Kidney (tissue), 14 donors: Measurements from ENCODE around the gene HBP1. TPM values are rescaled to one million over a fixed set of nuclear protein-coding genes. Genes with fewer than 3 reads are reported as not detected.
A peak's percentile ranks its signal among the peaks of the same experiment; 100 is the strongest.

Experiments used
- DNase-seq, 5 donors: peaks; one replicate each; pipeline ENCODE4 v3.0.0-alpha.2; 2013 to 2020
- FAIRE-seq: peaks from 2 replicates; lab custom pipeline; 2012; peaks lifted over from hg19 to GRCh38; lab: Jason Lieb, UNC
- H3K27ac ChIP-seq, 2 donors: one replicate each; pipeline ENCODE4 v1.7.0; 2013; ENCODE audit warnings: low read depth in 2 of 2, low read length in 2 of 2, inconsistent platforms in 1 of 2
- H3K27me3 ChIP-seq: one replicate; pipeline ENCODE4 v1.7.1; 2013; ENCODE audit warnings: low read length, inconsistent platforms; ENCODE audit not compliant: control insufficient read depth, insufficient read depth
- H3K36me3 ChIP-seq, 3 donors: one replicate each; pipeline versions ENCODE4 v1.7.0 to v1.7.1; 2013; ENCODE audit warnings: low read length in 3 of 3, control low read depth in 1 of 3, inconsistent platforms in 1 of 3; ENCODE audit not compliant: insufficient read depth in 3 of 3, control insufficient read depth in 2 of 3
- H3K4me1 ChIP-seq, 3 donors: one replicate each; pipeline versions ENCODE4 v1.7.0 to v1.7.1; 2013; ENCODE audit warnings: low read length in 3 of 3, inconsistent platforms in 1 of 3, low read depth in 1 of 3; ENCODE audit not compliant: control insufficient read depth in 2 of 3, insufficient read depth in 2 of 3
- H3K4me3 ChIP-seq, 3 donors: one replicate each; pipeline versions ENCODE4 v1.7.0 to v1.8.1; 2013; ENCODE audit warnings: low read length in 3 of 3, control low read depth in 1 of 3, inconsistent platforms in 1 of 3
- H3K9ac ChIP-seq, 3 donors: one replicate each; pipeline versions ENCODE4 v1.7.0 to v1.7.1; 2013; ENCODE audit warnings: low read length in 3 of 3, control low read depth in 1 of 3, inconsistent platforms in 1 of 3
- H3K9me3 ChIP-seq, 3 donors: one replicate each; pipeline versions ENCODE4 v1.7.0 to v1.7.1; 2013; ENCODE audit warnings: low read length in 3 of 3, control low read depth in 1 of 3, inconsistent platforms in 1 of 3; ENCODE audit not compliant: control insufficient read depth in 2 of 3, insufficient read depth in 1 of 3
- intact Hi-C: fragments of 100-400 bp; cut with DNase I; formaldehyde crosslinking; loops from one replicate; pipeline ENCODE4 v1.11.1; 2022
- polyA plus RNA-seq: library from polyadenylated mRNA; stranded (reverse); fragments of 350-450 nt; fragmentation: Illumina TruSeq; extraction: RNeasy Lipid Tissue Mini Kit (QIAGEN cat#74804); gene quantifications from one replicate; pipeline ENCODE4 v1.2.3, GENCODE V29; 2014; ENCODE audit warnings: low read depth, low replicate concordance; ENCODE audit not compliant: insufficient read depth
- total RNA-seq: library from RNA; stranded (reverse); fragmentation: NEBNext Ultra II Directional; extraction: Animal tissue kit (Norgen Biotek cat#: 25700); gene quantifications from one replicate; pipeline ENCODE4 v1.2.1, GENCODE V29; 2021
- TF ChIP-seq, protein P1 (sequence below): IDR thresholded peaks from 3 replicates; pipeline ENCODE4 v1.5.1; 2012; ENCODE audit warnings: mild to moderate bottlenecking, moderate library complexity, borderline replicate concordance; ENCODE audit not compliant: insufficient read depth; ENCODE audit errors: extremely low read depth
- donor health status: control.
- donor health status: control.
- donor health status: control.
- donor health status: control.
- donor health status: control.
- donor health status: DM: yes; HTN: yes; CAD: no.
- donor health status: Normal renal cell carcinoma (clear cell type).

The HBP1 gene
- total and polyA plus RNA-seq, 2 donors from 2014 or later: 29.3 to 64.4 TPM

DNA sequence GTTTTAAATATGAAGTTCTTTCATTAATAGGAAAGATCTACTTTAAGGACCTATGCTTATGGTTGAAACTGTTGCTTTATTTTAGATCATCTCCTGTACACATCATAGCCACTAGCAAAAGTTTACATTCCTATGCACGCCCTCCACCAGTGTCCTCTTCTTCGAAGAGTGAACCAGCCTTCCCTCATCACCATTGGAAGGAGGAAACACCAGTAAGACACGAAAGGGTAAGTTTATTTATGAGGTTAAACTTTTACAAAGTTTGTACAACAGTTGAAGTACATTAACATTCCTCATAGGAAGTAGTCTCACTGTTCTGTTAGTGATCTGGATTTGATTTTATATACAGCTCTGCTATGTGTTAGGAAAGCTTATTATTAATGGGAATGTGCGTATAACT is 16.9 kb downstream of the HBP1 start:
- FAIRE-seq (peak; percentile 80), DNase-seq (peak in 1 of 5 donors; percentile 18)
- H3K4me3 ChIP-seq: no peak overlapping the region
- intact Hi-C loops: no loop called here
- no peaks in the 10 kb centered on the region for H3K27me3 ChIP-seq
- H3K9me3 ChIP-seq: no peaks in the 10 kb centered on the region
- no peak overlapping the region for H3K9ac ChIP-seq
- H3K27ac ChIP-seq: no peak overlapping the region
- peaks cover 0 to 4% (median 0%) of the 10 kb centered on the region in 3 donors for H3K4me1 ChIP-seq
- TF ChIP-seq, protein P1, sequence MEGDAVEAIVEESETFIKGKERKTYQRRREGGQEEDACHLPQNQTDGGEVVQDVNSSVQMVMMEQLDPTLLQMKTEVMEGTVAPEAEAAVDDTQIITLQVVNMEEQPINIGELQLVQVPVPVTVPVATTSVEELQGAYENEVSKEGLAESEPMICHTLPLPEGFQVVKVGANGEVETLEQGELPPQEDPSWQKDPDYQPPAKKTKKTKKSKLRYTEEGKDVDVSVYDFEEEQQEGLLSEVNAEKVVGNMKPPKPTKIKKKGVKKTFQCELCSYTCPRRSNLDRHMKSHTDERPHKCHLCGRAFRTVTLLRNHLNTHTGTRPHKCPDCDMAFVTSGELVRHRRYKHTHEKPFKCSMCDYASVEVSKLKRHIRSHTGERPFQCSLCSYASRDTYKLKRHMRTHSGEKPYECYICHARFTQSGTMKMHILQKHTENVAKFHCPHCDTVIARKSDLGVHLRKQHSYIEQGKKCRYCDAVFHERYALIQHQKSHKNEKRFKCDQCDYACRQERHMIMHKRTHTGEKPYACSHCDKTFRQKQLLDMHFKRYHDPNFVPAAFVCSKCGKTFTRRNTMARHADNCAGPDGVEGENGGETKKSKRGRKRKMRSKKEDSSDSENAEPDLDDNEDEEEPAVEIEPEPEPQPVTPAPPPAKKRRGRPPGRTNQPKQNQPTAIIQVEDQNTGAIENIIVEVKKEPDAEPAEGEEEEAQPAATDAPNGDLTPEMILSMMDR: no peak
- H3K36me3 ChIP-seq: peaks cover 15 to 69% (median 32%) of the 10 kb centered on the region in 3 donors

- no peak overlapping the region for H3K27ac ChIP-seq
- intact Hi-C loops: no loop called here
- peaks cover 0 to 4% (median 0%) of the 10 kb centered on the region in 3 donors for H3K4me1 ChIP-seq
- FAIRE-seq (no peak), DNase-seq (no peak)
- H3K9me3 ChIP-seq: no peaks in the 10 kb centered on the region
- H3K27me3 ChIP-seq: no peaks in the 10 kb centered on the region
- H3K9ac ChIP-seq: no peak overlapping the region
- H3K4me3 ChIP-seq: no peak overlapping the region
- TF ChIP-seq, protein P1: no peak
- H3K36me3 ChIP-seq: peaks cover 17 to 74% (median 34%) of the 10 kb centered on the region in 3 donors
These were observed 17.4 kb downstream of the HBP1 start for GRCh38 chr7:107186240-107186639.

DNA sequence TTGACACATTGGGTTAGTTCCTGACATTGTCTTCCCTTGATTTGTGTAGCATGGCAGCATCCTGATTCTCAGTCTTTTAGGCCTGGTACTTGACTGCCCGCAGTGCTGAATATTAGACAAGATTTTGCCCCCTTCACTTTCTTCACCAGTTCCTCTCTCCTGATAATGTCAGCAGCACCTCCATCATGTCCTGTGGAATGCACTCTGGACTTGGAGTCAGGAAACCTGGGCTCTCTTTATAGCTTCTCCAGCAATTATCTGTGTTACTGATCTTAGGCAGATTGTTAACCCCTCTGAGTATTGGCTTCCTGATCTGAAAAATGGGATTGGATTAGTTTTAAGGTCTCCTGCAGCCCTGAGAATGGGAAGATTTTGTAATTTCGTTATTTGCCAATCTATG is 19.0 kb downstream of the HBP1 start:
- no peak for DNase-seq
- intact Hi-C loops: no loop called here
- no peak overlapping the region for H3K27ac ChIP-seq
- H3K4me1 ChIP-seq: peaks cover 0 to 4% (median 0%) of the 10 kb centered on the region in 3 donors
- peaks cover 17 to 68% (median 33%) of the 10 kb centered on the region in 3 donors for H3K36me3 ChIP-seq
- no peak overlapping the region for H3K9ac ChIP-seq
- H3K27me3 ChIP-seq: no peaks in the 10 kb centered on the region
- H3K9me3 ChIP-seq: no peaks in the 10 kb centered on the region
- TF ChIP-seq, protein P1: no peak
- H3K4me3 ChIP-seq: no peak overlapping the region
- FAIRE-seq: no peak

- Histone ChIP-seq H3K4me3 (no peak overlapping the region), H3K36me3 (peaks cover 17 to 50% (median 31%) of the 10 kb centered on the region in 3 donors), H3K9ac (no peak overlapping the region), H3K9me3 (no peaks in the 10 kb centered on the region), H3K27me3 (no peaks in the 10 kb centered on the region), H3K27ac (no peak overlapping the region), H3K4me1 (peaks cover 0 to 4% (median 0%) of the 10 kb centered on the region in 3 donors)
- TF ChIP-seq, protein P1: no peak
- DNase-seq (no peak), FAIRE-seq (no peak)
- intact Hi-C loops: no loop called here
These were observed 21.3 kb downstream of the HBP1 start for GRCh38 chr7:107190090-107190489.
